Adrenal gland (tissue), 5 donors: ENCODE measurements around the gene PLXNA4.

Source experiments
- CTCF ChIP-seq, 6 experiments: fragments of 450-650 bp in 4 of 6; fragments of 200-600 bp in 2 of 6; sonication (generic) in 1 of 6; IDR thresholded peaks; 1 replicate in 5 of 6; 2 replicates in 1 of 6; pipeline versions ENCODE4 v1.5.1 to v1.8.0; 2016 to 2021; ENCODE audit warnings: antibody characterized with exemption in 6 of 6, mild to moderate bottlenecking in 2 of 6, moderate library complexity in 1 of 6
- POLR2A ChIP-seq, 2 donors: fragments of 450-650 bp; IDR thresholded peaks; one replicate each; pipeline ENCODE4 v1.6.1; 2017; ENCODE audit warnings: antibody characterized with exemption in 2 of 2, mild to moderate bottlenecking in 2 of 2, moderate library complexity in 1 of 2
- donor health status: DM: no; HTN: no; CAD: no.

- TF ChIP-seq CTCF (IDR thresholded peaks at IDR 0.05) (no peak), POLR2A (IDR thresholded peaks at IDR 0.05) (no peak)
Observed at GRCh38 chr7:132122901-132123300, 453.4 kb downstream of the PLXNA4 start.
